Endothelial cell of umbilical vein (primary cell): ENCODE data around the gene VCL. TPM values are rescaled to one million over a fixed set of nuclear protein-coding genes. Genes with fewer than 3 reads are reported as not detected.

Experiments used
- BruUV-seq: library from RNA; stranded (reverse); fragments of 400-500 nt; replicated peaks from 2 replicates; lab custom pipeline; 2021; lab: Mats Ljungman, UMichigan
- CTCF ChIA-PET: fragments of 300-600, 350-600 bp; sonication (Branson Sonifier 250); formaldehyde crosslinking; loops from one replicate; lab custom pipeline; 2021; ENCODE audit warnings: antibody characterized with exemption, inconsistent platforms; lab: Charles Lee
- POLR2A ChIA-PET: fragments of 300-600, 350-600 bp; sonication (Branson Sonifier 250); formaldehyde crosslinking; loops from one replicate; lab custom pipeline; 2021; ENCODE audit warnings: antibody characterized with exemption, inconsistent platforms; lab: Charles Lee
- DNase-seq: peaks from one replicate; pipeline ENCODE4 v3.0.0-alpha.2; 2011; ENCODE audit warnings: low read depth, low spot score
- FAIRE-seq: peaks from 2 replicates; lab custom pipeline; 2011; peaks lifted over from hg19 to GRCh38; lab: Jason Lieb, UNC
- H2AFZ ChIP-seq: 2 replicates; pipeline ENCODE4 v1.6.0; 2012; ENCODE audit warnings: low read depth, low read length, control low read depth, inconsistent platforms
- H3K27ac ChIP-seq: 2 replicates; pipeline ENCODE4 v1.5.1; 2011; ENCODE audit warnings: low read depth, mild to moderate bottlenecking, control low read depth, low read length, moderate library complexity; ENCODE audit not compliant: insufficient read depth
- H3K27me3 ChIP-seq, 2 experiments: 2 replicates each; pipeline versions ENCODE4 v1.6.0 to v1.6.1; 2011; ENCODE audit warnings: low read length in 2 of 2, mixed read lengths in 1 of 2; ENCODE audit not compliant: control insufficient read depth in 2 of 2, insufficient read depth in 2 of 2
- H3K36me3 ChIP-seq, 2 experiments: 2 replicates in 1 of 2; 3 replicates in 1 of 2; pipeline ENCODE4 v1.5.1; 2011; ENCODE audit warnings: low read length in 2 of 2, mild to moderate bottlenecking in 1 of 2, moderate library complexity in 1 of 2; ENCODE audit not compliant: control insufficient read depth in 2 of 2, insufficient read depth in 2 of 2; ENCODE audit errors: extremely low read depth in 1 of 2
- H3K4me1 ChIP-seq: 3 replicates; pipeline ENCODE4 v1.5.1; 2011; ENCODE audit warnings: mild to moderate bottlenecking, low read length; ENCODE audit not compliant: control insufficient read depth, insufficient read depth; ENCODE audit errors: extremely low read depth
- H3K4me2 ChIP-seq: 2 replicates; pipeline ENCODE4 v1.6.1; 2011; ENCODE audit warnings: low read length, control low read depth, mixed read lengths; ENCODE audit not compliant: insufficient read depth
- H3K4me3 ChIP-seq, 3 experiments: fragments of 200-600 bp in 1 of 3; sonication (generic), shearing (Covaris generic) in 1 of 3; replicated peaks in 1 of 3; 2 replicates each; pipeline ENCODE4 v1.5.1; 2011 to 2016; ENCODE audit warnings: control low read depth in 3 of 3, low read length in 3 of 3, mild to moderate bottlenecking in 2 of 3, inconsistent platforms in 1 of 3, low read depth in 1 of 3, moderate library complexity in 1 of 3; ENCODE audit not compliant: insufficient read depth in 1 of 3
- H3K79me2 ChIP-seq: 2 replicates; pipeline ENCODE4 v1.6.0; 2012; ENCODE audit warnings: low read length, inconsistent platforms; ENCODE audit not compliant: control insufficient read depth, insufficient read depth
- H3K9ac ChIP-seq: replicated peaks from 2 replicates; pipeline ENCODE3; 2011; ENCODE audit warnings: low read length, control low read depth; ENCODE audit not compliant: insufficient read depth; ENCODE audit errors: extremely low read depth
- H3K9me1 ChIP-seq: replicated peaks from 3 replicates; pipeline ENCODE4 v1.6.0; 2011; ENCODE audit warnings: mild to moderate bottlenecking, low read length; ENCODE audit not compliant: control insufficient read depth, insufficient read depth; ENCODE audit errors: extremely low read depth
- H3K9me3 ChIP-seq: replicated peaks from 2 replicates; pipeline ENCODE4 v1.5.1; 2012; ENCODE audit warnings: low read length, inconsistent platforms; ENCODE audit not compliant: control insufficient read depth, insufficient read depth
- H4K20me1 ChIP-seq: replicated peaks from 2 replicates; pipeline ENCODE3; 2011; ENCODE audit warnings: mild to moderate bottlenecking, low read length; ENCODE audit not compliant: control insufficient read depth, insufficient read depth; ENCODE audit errors: extremely low read depth
- CTCF ChIP-seq, 2 donors: IDR thresholded peaks; 1 replicate in 1 of 2; 2 replicates in 1 of 2; pipeline ENCODE4 v1.5.1; 2011; ENCODE audit warnings: low read length in 2 of 2, mild to moderate bottlenecking in 2 of 2, moderate library complexity in 2 of 2, control low read depth in 1 of 2, inconsistent platforms in 1 of 2, low read depth in 1 of 2; ENCODE audit not compliant: insufficient read depth in 1 of 2; ENCODE audit errors: extremely low read depth in 1 of 2
- POLR2A ChIP-seq: IDR thresholded peaks from 2 replicates; pipeline ENCODE4 v1.6.1; 2012; ENCODE audit warnings: low read depth, mild to moderate bottlenecking, control low read depth, low read length
- dilution Hi-C: fragments of 300-500 bp; cut with MboI; formaldehyde crosslinking; loops from one replicate; pipeline ENCODE4 v1.15.0; 2019; ENCODE audit warnings: low sequenced_read_pairs; ENCODE audit not compliant: extremely low pct_ligation_motif_present
- intact Hi-C: fragments of 100-400 bp; cut with micrococcal nuclease; formaldehyde crosslinking; loops from one replicate; pipeline ENCODE4 v1.10.0; 2022
- polyA plus RNA-seq, 4 experiments: library from polyadenylated mRNA; depleted of rRNA in 3 of 4; stranded (reverse) in 3 of 4; unstranded in 1 of 4; fragments of >200 nt; gene quantifications; 2 replicates each; pipeline versions ENCODE4 v1.2.1 to v1.2.3, GENCODE V29; 2011 to 2012; ENCODE audit warnings: missing spikeins in 1 of 4
- total RNA-seq: library from RNA; stranded (reverse); gene quantifications from 2 replicates; pipeline ENCODE4 v1.2.3, GENCODE V29; 2021

The VCL gene
- total and polyA plus RNA-seq, 2 donors (not counting 3 experiments of a cell fraction or from before 2014, with no cell fraction given) = 95.4 to 231 TPM

- intact Hi-C loops = loop anchor here (1.0 to 2.0 kb wide), 5 partner anchors 82 to 232 kb away; no protein-coding TSS in a partner anchor
- Histone ChIP-seq H3K36me3 (peaks cover 5 to 16% of the 10 kb centered on the region in 2 experiments), H3K4me1 (peaks cover 50% of the 10 kb centered on the region), H3K9me3 (no peaks in the 10 kb centered on the region), H2AFZ (no peak overlapping the region), H3K4me2 (no peak overlapping the region), H3K27me3 (no peaks in the 10 kb centered on the region), H3K79me2 (peaks cover 41% of the 10 kb centered on the region), H3K9me1 (no peaks in the 10 kb centered on the region), H3K4me3 (no peak overlapping the region), H3K27ac (peak overlapping the region; percentile 90), H3K9ac (no peak overlapping the region), H4K20me1 (no peaks in the 10 kb centered on the region)
- peak; percentile 75 for DNase-seq
- POLR2A ChIA-PET = interaction anchor here (0.5 to 0.8 kb wide), 3 partner anchors 70 to 184 kb away, joined by 3 to 6 read pairs (median 5); partner anchors contain the start of gene ADK
- dilution Hi-C loops = no loop called here
- CTCF ChIA-PET = interaction anchor here (0.5 to 8.1 kb wide), 63 partner anchors 10 to 246 kb away, joined by 3 to 191 read pairs (median 4); partner anchors contain the start of genes PLAU and VCL
- BruUV-seq = no TSS peak
- TF ChIP-seq CTCF (IDR thresholded peaks at IDR 0.05; ENCODE audit: extremely low read depth in 1 of 2, insufficient read depth in 1 of 2, low read depth in 1 of 2, low read length in 2 of 2) (peak; percentile 75 to 77), POLR2A (no peak)
- peak; percentile 35 for FAIRE-seq
Measured at GRCh38 chr10:74081192-74081803, 83.4 kb downstream of the VCL start.
